Measurements from ENCODE around the gene CTSH. TPM values are rescaled to one million over a fixed set of nuclear protein-coding genes. Genes with fewer than 3 reads are reported as not detected.

Gene CTSH
- polyA plus RNA-seq, 1 experiment, result 30.9 TPM

GRCh38 chr15:78898540-78898939, 46.3 kb downstream of the CTSH start:
- POLR2A ChIA-PET, result no interaction called here
- no peak for DNase-seq (ENCODE audit: low read depth)
- Histone ChIP-seq H3K27me3 (ENCODE audit: control insufficient read depth, insufficient read depth, low read length) (no peaks in the 10 kb centered on the region), H3K36me3 (ENCODE audit: control insufficient read depth, insufficient read depth, low read length) (peaks cover 11% of the 10 kb centered on the region), H3K4me3 (ENCODE audit: low read depth, low read length) (no peak overlapping the region)
- CTCF ChIA-PET, result interaction anchor here (0.6 to 0.7 kb wide), 2 partner anchors 56 to 147 kb away, joined by 3 to 4 read pairs; no protein-coding TSS in a partner anchor
- TF ChIP-seq, protein P1, sequence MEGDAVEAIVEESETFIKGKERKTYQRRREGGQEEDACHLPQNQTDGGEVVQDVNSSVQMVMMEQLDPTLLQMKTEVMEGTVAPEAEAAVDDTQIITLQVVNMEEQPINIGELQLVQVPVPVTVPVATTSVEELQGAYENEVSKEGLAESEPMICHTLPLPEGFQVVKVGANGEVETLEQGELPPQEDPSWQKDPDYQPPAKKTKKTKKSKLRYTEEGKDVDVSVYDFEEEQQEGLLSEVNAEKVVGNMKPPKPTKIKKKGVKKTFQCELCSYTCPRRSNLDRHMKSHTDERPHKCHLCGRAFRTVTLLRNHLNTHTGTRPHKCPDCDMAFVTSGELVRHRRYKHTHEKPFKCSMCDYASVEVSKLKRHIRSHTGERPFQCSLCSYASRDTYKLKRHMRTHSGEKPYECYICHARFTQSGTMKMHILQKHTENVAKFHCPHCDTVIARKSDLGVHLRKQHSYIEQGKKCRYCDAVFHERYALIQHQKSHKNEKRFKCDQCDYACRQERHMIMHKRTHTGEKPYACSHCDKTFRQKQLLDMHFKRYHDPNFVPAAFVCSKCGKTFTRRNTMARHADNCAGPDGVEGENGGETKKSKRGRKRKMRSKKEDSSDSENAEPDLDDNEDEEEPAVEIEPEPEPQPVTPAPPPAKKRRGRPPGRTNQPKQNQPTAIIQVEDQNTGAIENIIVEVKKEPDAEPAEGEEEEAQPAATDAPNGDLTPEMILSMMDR (IDR thresholded peaks at IDR 0.05; ENCODE audit: insufficient read depth, low read depth, low read length), result no peak

DNA sequence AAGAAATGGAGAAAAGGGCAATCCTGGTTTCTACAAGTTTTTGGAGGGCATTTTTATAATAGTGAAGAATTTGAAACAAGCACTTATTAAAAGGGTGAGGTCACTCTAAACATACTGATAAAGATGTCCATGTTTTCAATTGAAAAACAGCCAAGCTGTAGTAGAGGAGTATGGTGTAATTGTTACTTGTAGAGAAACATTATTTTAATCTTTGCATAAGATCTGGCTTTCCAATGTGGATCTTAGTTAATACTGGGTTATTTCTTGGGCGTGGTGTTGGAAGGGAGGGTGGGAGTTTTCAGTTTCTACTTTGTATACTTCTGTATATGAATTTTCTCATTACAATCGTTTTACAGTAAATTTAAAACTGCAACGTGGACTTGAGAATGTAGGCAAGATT, 49.4 kb downstream of the CTSH start:
- DNase-seq (ENCODE audit: low read depth), result no peak
- ChIA-PET POLR2A (no interaction called here), CTCF (no interaction called here)
- TF ChIP-seq, protein P1 (IDR thresholded peaks at IDR 0.05; ENCODE audit: insufficient read depth, low read depth, low read length), result no peak
- H3K36me3 ChIP-seq (ENCODE audit: control insufficient read depth, insufficient read depth, low read length), result peaks cover 8% of the 10 kb centered on the region
- H3K27me3 ChIP-seq (ENCODE audit: control insufficient read depth, insufficient read depth, low read length), result no peaks in the 10 kb centered on the region
- H3K4me3 ChIP-seq (ENCODE audit: low read depth, low read length), result no peak overlapping the region

GRCh38 chr15:78893538-78893937, 51.3 kb downstream of the CTSH start:
- ChIA-PET POLR2A (no interaction called here), CTCF (interaction anchor here (0.5 kb wide), 1 partner anchor 44 kb away, joined by 3 read pairs; no protein-coding TSS in a partner anchor)
- H3K4me3 ChIP-seq (ENCODE audit: low read depth, low read length), result no peak overlapping the region
- H3K27me3 ChIP-seq (ENCODE audit: control insufficient read depth, insufficient read depth, low read length), result no peaks in the 10 kb centered on the region
- TF ChIP-seq, protein P1 (IDR thresholded peaks at IDR 0.05; ENCODE audit: insufficient read depth, low read depth, low read length), result no peak
- H3K36me3 ChIP-seq (ENCODE audit: control insufficient read depth, insufficient read depth, low read length), result peaks cover 7% of the 10 kb centered on the region
- DNase-seq (ENCODE audit: low read depth), result no peak

GRCh38 chr15:78889000-78889399, 55.8 kb downstream of the CTSH start:
- no peak for DNase-seq (ENCODE audit: low read depth)
- peaks cover 10% of the 10 kb centered on the region for H3K36me3 ChIP-seq (ENCODE audit: control insufficient read depth, insufficient read depth, low read length)
- no peak overlapping the region for H3K4me3 ChIP-seq (ENCODE audit: low read depth, low read length)
- no peaks in the 10 kb centered on the region for H3K27me3 ChIP-seq (ENCODE audit: control insufficient read depth, insufficient read depth, low read length)
- TF ChIP-seq, protein P1 (IDR thresholded peaks at IDR 0.05; ENCODE audit: insufficient read depth, low read depth, low read length), result no peak
- ChIA-PET CTCF (interaction anchor here (1.5 kb wide), 1 partner anchor 12 kb away, joined by 3 read pairs; no protein-coding TSS in a partner anchor), POLR2A (no interaction called here)

DNA sequence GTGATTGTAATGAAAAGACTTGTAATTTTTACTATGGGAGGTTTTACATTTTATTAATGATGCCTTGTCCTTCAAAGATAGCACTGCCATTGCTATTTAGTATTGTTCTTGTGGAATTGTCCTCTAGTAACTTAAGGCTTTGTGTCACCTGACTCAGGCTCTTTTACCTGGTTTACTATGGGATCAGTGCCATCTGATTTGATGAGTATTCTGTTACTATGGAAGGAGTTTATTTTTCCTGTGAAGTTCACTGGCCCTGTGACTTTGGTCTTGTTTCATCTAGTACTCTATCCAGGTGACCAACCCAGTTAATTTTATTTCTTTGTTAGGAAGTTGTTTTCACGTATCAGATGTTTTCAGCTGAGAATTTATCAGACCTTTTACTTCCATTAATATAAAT, 63.2 kb downstream of the CTSH start:
- ChIA-PET CTCF (interaction anchor here (0.9 to 2.1 kb wide), 3 partner anchors 8 to 22 kb away, joined by 3 to 7 read pairs (median 3); no protein-coding TSS in a partner anchor), POLR2A (no interaction called here)
- H3K36me3 ChIP-seq (ENCODE audit: control insufficient read depth, insufficient read depth, low read length), result peaks cover 6% of the 10 kb centered on the region
- no peak overlapping the region for H3K4me3 ChIP-seq (ENCODE audit: low read depth, low read length)
- H3K27me3 ChIP-seq (ENCODE audit: control insufficient read depth, insufficient read depth, low read length), result no peaks in the 10 kb centered on the region
- no peak for DNase-seq (ENCODE audit: low read depth)
- TF ChIP-seq, protein P1 (IDR thresholded peaks at IDR 0.05; ENCODE audit: insufficient read depth, low read depth, low read length), result no peak
